ENCODE data around the gene PTGIS.

DNA sequence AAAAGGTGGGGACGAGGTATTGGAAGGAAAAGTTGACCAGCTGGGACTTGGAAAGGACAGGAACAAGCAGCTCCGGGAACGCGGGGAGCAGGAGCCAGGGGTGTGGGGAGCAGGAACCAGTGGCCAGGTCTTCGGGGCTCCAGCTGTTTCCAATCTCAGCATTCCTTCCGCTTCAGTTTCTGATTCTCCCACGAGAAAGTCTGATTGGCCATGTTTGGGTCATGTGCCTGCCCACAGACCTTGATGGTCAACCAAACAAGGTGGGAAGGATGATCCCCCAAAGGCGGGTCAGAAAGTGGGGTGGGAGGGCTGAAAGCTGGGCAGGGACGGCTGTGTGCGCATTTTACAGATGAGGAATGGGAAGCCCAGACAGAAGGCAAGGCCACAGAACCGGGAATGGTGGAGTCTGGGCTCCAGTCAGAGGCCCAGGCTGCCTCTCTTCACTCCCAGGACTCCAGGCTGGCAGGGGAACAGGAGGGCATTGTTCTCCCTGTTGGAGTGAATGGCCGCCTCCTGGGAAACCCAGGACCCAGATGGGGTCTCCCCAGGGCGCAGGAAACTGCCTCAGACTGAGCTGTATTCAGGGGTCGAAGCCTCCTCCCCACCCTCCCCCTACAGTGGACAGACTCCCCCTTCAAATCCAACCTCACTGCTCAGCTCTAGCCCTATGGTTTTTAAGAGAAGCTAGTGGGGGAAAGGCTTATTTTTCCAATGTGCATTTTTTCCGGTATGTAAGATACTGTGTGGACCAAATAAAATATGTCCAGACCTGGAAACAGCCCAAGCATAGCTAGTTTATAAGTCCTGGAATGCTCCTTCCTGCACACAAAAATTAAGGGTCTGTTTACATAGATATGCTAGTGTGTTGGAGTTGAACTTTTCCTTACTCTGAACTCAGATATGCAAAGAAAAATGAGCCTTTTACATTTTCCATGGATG, 12.2 kb upstream of the PTGIS start:
- no peak for TF ChIP-seq CTCF (conservative IDR thresholded peaks at IDR 0.05)
- TF ChIP-seq ZFX (IDR thresholded peaks at IDR 0.05) = no peak

All from C4-2B (cell line).